Eye (tissue), 1 donor: ENCODE data around the gene GNAZ.
"Not testable (repeated sequence)": the region's sequence is repeated elsewhere in the genome, so short reads cannot be mapped to it uniquely, and the experiment has no call there.

Source experiments
- DNase-seq: peaks from one replicate; pipeline ENCODE4 v3.0.0-alpha.2; 2015

Gene GNAZ

DNA sequence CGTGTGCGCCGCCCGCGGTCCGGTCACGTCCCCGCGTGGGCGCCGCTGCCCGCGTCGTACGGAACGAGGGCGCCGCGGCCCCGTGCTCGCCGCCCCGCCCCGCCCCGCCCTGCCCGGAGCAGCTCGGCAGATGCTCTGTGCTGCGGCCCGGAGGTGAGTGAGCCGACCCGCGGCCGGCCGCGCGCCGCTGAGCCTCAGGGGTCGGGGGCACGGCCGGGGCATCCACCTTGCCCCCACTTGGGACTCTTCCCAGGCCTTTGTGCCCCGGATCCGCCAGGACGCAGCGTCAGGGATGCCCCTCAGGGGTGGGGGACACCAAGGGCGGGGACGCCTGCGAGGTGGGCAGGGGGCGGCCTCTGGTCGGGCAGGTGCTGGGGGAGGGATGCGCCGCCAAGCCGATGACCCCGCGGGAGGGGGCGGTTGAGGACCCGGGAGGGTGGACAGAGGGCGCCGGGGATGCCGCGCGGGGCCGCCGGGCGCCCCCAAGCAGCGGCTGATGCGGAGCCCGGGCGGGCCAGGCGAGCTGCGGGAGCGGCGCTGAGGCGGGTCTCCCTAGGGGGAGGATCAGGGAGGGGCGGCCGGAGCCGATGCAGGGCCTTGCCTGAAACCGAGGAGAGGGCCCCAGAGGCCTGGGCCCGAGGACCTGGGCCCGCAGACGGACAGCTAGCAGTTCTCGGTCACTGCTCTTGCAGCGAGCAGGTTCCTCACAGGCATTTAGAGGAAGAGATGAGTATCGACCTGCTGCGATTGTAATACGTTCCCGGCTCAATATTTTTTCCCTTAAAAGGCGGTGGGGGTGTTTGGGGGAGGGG, at the start of gene GNAZ:
GNAZ (plus strand) TSS at position 102 of the 812 bp plus-strand sequence. CDS start 25,177 bp downstream, outside the sequence.
- DNase-seq: peak; percentile 81

DNA sequence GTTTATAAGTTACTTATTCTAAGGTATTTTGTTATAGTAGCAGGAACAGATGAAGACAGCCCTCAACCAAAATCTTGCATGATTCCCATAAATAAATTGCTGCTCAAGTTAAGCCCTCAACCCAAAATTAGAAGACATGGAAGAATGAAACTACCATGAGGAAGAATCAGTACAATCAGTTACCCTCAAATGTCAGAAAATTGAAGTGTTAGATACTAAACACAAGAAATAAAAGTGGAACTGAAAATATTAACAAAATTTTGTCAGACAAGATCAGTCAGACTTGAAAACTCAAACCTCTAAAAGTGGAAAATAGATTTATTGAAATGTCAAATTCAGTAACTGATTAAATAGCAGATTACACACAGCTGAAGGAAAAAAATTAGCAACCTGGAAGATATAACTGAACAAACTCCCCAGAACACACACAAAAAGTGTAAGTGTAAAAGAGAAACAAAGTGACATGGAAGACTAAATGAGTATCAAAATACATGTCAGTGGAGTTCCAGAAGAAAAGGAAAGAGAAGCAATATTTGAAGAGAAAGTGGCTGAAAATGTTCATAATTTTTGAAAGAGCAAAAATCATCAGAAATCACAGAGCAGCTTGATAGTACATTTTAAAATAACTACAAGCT, 49.5 kb upstream of the GNAZ start:
- DNase-seq: no peak

DNA sequence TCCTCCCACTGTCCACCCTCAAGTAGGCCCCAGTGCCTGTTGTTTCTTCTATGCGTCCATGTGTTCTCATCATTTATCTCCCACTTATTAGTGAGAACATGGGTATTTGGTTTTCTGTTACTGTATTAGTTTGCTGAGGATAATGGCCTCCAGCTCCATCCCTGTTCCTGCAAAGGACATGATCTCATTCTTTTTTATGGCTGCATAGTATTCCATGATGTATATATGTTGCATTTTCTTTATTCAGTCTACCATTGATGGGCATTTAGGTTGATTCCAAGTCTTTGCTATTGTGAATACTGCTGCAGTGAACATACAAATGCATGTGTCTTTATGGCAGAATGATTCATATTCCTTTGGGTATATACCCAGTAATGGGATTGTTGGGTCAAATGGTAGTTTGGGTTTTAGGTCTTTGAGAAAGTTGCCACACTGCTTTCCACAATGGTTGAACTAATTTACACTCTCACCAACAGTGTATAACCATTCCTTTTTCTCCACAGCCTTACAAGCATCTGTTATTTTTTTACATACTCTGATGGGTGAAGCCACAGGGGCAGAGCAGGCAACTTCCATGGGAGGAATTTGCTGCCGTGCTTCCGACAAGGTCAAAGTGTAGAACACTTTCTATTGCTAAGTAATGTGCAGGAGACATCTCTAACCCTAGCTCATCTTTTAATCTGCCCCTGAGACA, 48.5 kb upstream of the GNAZ start:
- not testable (repeated sequence) for DNase-seq

DNA sequence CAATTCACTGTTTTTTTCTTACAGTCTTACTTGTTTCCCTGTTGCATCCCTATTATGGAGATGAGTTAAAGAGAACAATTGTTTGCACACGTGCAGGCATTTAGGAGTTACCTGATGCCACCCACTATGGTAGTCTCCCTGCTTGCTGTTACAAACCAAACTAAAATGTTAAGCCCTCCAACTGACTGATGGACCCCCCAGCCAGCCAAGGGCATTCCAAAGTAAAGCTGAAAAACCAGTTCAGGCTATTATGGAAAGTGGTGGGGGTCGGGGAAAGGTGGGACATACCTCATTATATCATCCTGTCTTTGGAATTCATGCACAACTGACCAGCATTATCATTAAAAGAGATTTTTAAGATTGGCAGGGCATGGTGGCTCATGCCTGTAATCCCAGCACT, 47.0 kb upstream of the GNAZ start:
- DNase-seq: no peak

DNA sequence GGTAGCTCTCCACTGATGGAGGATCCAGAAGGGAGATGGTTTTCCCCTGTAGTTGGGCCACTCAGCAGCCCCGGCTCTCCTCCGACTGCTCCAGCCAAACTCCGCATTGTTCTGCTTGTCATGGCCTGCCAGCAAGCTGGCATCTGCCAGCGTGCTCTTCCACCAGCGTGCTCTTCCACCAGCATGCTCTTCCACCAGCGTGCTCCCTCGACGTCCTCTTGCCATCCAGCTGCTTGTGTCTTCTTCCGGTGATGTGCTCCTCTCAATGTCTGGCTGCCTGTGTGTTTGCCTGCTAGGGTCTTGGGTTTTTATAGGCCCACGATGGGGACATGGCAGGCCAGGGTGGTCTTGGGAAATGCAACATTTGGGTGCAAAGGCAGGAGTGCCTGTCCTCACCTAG, 43.5 kb upstream of the GNAZ start:
- no peak for DNase-seq

GRCh38 chr22:23027849-23028248, 42.5 kb upstream of the GNAZ start:
- not testable (repeated sequence) for DNase-seq

DNA sequence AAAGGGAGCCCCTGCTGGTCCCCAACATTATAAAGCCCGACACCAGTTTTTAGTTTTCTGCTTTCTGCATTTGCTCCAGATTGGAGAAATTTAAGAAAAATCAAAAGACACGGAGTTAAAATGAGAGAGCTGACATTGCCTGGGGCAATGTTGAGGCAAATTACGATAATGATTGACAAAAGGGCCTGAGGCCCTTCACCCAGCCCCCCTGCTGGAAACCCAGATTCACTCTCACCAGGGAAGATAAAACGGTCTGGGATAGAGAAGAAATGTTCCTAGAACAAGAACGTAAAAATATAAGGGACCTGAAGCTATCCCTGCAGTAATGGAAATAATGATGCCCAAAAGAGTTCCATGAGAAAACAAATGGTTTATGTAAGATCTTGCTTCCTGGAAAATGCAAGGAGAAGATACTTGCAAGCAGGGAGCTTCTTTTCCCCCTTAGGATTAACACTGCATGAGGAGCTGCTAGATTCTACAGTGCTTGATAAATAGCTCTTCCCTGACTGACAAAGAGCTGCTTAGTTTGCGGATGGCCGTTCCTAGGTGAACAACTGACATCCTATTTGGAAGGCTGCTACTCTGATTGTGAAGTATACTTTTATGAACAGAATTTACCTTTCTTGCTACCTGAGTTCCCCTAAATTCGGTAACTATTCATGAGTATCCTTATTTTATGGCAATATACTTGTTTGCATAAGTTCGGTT, 40.6 kb upstream of the GNAZ start:
- peak; percentile 62 for DNase-seq

- DNase-seq: no peak
Measured at GRCh38 chr22:23031381-23031780, 38.9 kb upstream of the GNAZ start.

DNA sequence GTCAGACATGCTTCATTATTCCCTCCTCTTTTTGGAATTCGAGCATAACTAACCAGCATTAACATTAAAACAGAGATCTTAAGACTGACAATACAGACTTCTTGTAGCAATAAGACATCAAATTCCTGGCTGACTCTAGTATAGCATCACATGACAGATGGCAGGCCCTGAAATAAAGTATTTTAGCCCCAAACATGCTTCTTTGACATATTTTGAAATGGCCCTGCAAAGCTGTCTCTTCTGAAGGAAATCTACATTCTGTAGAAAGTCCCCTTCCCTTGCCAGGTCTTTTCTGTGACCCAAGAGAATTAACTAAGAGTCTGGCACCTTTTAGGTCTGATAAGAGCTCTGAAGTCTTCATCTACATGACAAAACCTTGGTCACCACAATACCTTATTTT, 38.5 kb upstream of the GNAZ start:
- no peak for DNase-seq

DNA sequence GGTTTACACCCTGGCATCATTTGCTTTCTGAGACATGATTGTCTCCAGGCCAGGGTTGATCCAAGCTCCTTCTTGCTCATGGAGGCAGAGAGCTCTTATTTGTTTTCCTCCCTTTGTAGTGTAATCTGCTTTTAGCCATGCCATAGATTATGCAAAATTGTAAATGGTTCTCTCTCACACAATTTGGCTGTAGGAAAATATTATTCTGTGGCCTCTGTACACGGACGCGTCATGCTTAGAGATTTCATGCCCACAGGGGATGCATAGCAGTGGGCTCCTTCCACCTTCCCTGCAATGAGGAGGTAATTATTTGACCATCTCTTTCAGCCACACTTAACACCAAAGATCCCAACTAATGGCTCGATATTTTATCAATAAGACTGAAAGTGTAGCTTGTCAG, 37.7 kb upstream of the GNAZ start:
- DNase-seq: no peak

DNA sequence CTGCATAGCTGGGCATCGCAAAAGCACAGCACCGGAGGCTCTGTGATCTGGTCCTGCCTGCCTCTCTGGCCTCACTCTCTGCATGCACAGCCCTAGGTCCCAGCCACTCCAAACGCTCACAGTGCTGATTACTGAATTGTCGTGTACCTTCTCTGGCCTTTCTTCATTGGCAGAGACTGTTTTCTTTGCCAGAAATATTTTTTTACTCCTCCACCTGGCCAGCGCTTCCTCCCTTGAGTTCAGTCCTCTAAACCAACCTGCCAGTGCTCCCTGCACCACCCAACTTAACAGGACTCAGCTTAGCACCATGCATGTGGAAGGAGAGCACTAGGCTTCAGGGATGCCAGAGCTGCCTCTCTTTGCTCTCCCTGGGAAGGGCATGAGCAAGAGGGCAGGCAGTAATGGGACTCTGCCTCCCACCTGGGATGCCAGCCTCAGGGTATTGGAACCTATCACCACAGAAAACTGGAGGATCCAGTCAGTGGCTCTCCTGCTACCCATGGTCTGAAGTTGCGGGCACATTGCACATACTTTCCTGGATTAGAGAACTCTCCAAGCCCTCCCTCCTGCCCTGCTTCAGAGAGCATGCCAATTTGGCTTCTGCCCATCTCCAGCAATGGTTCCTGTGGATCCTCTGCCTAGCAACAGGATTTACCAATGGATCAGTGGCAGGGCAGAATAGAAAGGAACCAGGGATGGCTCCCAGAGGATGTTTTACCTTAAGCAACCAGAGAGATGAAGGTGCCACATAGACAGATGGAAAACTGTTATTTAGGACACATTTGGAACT, 37.0 kb upstream of the GNAZ start:
- DNase-seq: no peak

GRCh38 chr22:23034621-23035556, 35.4 kb upstream of the GNAZ start:
- DNase-seq: peak; percentile 62

- no peak for DNase-seq
Measured at GRCh38 chr22:23035557-23036277, 34.6 kb upstream of the GNAZ start.

- DNase-seq: peak; percentile 53
Measured at GRCh38 chr22:23036684-23037428, 33.5 kb upstream of the GNAZ start.

- no peak for DNase-seq
Measured at GRCh38 chr22:23037429-23038333, 32.6 kb upstream of the GNAZ start.

DNA sequence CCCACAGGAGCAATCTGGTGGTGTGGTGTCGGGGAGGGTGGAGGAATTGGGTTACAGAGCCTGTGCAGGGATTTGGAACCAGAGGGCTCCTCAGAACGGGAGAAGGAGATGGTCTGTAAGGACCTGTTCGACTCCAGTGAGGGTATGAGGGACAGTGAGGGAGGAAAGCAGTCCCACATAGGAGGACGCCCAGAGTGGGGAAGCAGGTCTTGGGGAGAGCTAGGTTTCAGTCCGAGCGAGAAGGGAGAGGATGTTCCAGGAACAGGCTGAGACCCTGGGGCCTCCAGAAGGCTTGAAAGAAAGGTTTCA, 32.0 kb upstream of the GNAZ start:
- no peak for DNase-seq

DNA sequence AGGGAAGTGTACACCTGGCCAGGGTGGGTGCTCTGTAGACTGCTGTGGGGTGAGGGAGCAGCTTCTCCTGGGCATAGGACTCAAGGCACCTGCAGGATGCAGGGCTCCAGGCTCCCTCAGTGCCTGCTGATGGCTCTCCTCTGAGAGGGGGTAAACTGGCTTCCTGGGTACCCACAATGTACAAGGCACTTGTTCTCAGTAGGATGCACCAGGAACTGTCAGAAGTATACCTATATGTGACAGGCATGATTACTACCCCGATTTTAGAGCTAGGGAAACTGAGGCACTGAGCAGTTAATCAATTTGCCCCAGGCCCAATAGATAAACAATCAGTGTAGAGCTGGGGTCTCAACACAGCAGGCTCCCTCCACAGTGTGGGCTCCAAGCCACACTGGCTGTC, 31.4 kb upstream of the GNAZ start:
- no peak for DNase-seq

DNA sequence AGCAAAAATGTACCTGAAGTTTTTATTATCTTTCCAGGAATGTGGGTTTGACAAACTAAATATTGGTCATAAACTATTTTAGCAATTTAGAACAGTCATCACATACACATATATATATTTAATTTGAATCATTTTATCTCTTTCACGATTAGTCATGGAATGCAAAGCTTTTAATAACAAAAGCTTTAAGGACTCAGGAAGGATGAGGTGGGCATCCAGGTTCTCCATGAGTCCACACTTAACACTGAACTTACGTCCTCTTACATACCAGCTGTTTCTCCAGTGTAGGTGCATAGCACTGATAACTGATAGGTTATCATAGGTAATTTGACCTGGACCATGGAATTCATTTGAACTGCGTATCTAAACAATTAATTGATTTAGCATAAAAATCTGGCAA, 28.1 kb upstream of the GNAZ start:
- DNase-seq: no peak

DNA sequence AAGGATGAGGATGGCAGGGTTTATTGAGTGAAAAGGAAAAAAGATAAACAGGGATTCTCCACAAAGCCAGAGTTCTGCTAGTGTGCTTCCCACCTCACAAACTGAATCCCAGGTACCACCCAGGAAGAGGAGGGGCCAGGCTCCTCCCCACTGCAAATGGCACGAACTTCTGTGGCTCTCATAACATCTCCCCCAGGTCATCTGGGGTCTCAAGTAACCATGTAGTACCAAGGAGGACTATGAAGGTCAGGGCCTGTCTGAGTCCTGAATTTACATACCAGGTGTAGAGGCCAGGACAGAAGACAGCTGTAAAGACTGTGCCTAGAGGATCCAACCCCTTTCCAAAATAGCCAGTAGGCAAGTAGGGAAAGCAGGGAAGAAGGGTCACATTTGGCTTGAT, 25.7 kb upstream of the GNAZ start:
- no peak for DNase-seq
